Measurements from ENCODE around the gene ALDH7A1. TPM values are rescaled to one million over a fixed set of nuclear protein-coding genes. Genes with fewer than 3 reads are reported as not detected.
A peak's percentile ranks its signal among the peaks of the same experiment; 100 is the strongest.
"Not testable (repeated sequence)": the region's sequence is repeated elsewhere in the genome, so short reads cannot be mapped to it uniquely, and the experiment has no call there.

ALDH7A1 gene
- total RNA-seq, 3 donors from 2014 or later: 39.4 to 46.1 (median 41.6) TPM

GRCh38 chr5:126561908-126562307 is 33.1 kb downstream of the ALDH7A1 start:
- Histone ChIP-seq H3K4me3 (no peak overlapping the region), H3K9me3 (no peaks in the 10 kb centered on the region), H3K36me3 (ENCODE audit: low read depth) (no peaks in the 10 kb centered on the region), H3K4me1 (ENCODE audit: low read depth) (no peaks in the 10 kb centered on the region)
- DNase-seq: no peak
- ATAC-seq: no peak
- intact Hi-C loops (cut with DNase I, micrococcal nuclease): no loop called here
- no peak for TF ChIP-seq CTCF (IDR thresholded peaks at IDR 0.05)

DNA sequence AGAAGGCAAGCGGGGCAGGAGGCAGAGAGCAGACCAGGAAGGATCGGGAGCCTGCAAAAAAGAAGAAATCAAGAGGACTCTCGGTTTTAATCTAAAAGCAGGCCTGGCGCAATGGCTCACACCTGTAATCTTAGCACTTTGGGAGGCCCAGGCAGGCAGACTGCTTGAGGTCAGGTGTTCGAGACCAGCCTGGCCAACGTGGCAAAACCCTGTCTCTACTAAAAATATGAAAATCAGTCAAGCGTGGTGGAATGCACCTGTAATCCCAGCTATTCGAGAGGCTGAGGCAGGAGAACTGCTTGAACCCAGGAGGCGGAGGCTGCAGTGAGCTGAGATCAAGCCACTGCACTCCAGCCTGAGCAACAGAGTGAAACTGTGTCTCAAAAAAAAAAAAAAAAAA is 39.9 kb downstream of the ALDH7A1 start:
- H3K36me3 ChIP-seq (ENCODE audit: low read depth); intact Hi-C loops (cut with DNase I, micrococcal nuclease); H3K4me3 ChIP-seq; H3K4me1 ChIP-seq (ENCODE audit: low read depth); ATAC-seq; DNase-seq; H3K9me3 ChIP-seq: not testable (repeated sequence)

DNA sequence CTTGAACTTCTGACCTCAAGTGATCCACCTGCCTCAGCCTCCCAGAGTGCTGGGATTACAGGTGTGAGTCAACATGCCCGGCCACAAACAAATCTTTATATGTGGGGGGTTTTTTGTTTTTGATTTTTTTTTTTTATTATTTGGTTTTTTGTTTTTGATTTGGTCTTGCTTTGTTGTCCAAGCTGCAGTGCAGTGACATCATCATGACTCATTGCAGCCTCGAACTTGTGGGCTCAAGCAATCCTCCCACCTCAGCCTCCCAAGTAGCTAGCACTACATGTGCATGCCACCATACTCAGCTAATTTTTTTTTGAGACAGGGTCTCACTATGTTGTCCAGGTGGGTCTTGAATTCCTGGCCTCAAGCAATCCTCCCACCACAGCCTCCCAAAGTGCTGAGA is 42.4 kb downstream of the ALDH7A1 start:
- Histone ChIP-seq H3K9me3 (no peaks in the 10 kb centered on the region), H3K4me3 (no peak overlapping the region), H3K4me1 (ENCODE audit: low read depth) (no peaks in the 10 kb centered on the region), H3K36me3 (ENCODE audit: low read depth) (no peaks in the 10 kb centered on the region)
- DNase-seq (no peak), ATAC-seq (no peak)
- intact Hi-C loops (cut with DNase I, micrococcal nuclease): no loop called here
- no peak for TF ChIP-seq CTCF (IDR thresholded peaks at IDR 0.05)

DNA sequence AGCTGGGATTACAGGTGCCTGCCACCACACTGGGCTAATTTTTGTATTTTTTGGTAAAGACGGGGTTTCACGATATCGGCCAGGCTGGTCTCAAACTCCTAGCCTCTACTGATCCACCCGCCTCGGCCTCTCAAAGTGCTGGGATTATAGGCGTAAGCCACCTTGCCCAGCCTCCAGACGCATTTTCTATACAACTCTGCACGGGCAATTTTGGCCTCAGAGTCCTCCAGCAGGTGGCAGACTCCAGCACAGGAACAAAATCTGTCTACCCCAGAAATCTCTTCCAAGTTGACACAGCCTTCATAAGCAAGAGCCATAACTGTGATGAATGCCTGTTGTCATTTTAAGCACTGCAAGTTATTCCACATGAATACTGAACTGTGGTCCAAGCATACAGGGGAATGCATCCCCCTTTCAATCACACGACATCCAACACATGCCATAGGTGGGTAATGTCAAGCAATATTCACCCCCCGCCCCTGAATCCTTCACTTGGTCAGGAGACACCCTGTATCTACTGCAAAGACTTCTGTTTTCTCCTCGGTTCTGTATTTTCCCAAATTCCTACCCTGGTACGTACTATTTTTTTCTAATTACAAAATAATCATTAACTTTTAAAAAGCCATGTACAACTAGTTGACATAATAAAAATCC is 50.8 kb downstream of the ALDH7A1 start:
- peak; percentile 70 for ATAC-seq
- intact Hi-C loops (cut with DNase I, micrococcal nuclease): loop anchor here in 1 of 2 donors (5.0 kb wide), 1 partner anchor 207 kb away; no protein-coding TSS in a partner anchor
- H3K4me1 ChIP-seq (ENCODE audit: low read depth): no peaks in the 10 kb centered on the region
- H3K36me3 ChIP-seq (ENCODE audit: low read depth): no peaks in the 10 kb centered on the region
- no peaks in the 10 kb centered on the region for H3K9me3 ChIP-seq
- DNase-seq: peak in 2 of 3 donors; percentile 61 to 63
- H3K4me3 ChIP-seq: no peak overlapping the region
- no peak for TF ChIP-seq CTCF (IDR thresholded peaks at IDR 0.05)

DNA sequence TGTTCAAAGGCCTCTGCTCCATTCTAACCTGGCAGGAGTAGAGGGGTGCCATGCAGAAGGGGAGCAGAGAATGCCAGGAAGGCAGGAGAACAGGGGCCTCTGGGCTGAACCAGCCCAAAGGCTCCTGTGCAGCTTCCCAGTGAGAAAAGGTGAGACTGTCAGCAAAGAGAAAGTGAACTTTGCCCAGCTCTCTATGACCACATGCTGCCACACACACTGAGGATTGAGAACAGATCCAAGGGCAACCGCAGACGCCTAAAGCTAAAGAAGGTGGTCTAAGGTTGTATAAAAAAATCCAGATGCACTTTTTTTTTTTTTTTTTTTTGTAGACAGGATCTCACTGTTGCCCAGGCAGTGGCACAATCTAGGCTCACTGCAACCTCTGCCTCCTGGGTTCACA is 51.4 kb downstream of the ALDH7A1 start:
- Histone ChIP-seq H3K4me1 (ENCODE audit: low read depth) (no peaks in the 10 kb centered on the region), H3K4me3 (no peak overlapping the region), H3K36me3 (ENCODE audit: low read depth) (no peaks in the 10 kb centered on the region), H3K9me3 (no peaks in the 10 kb centered on the region)
- DNase-seq (peak in 1 of 3 donors; percentile 64), ATAC-seq (peak; percentile 78)
- no peak for TF ChIP-seq CTCF (IDR thresholded peaks at IDR 0.05)
- intact Hi-C loops (cut with DNase I, micrococcal nuclease): loop anchor here in 1 of 2 donors (5.0 kb wide), 1 partner anchor 206 kb away; no protein-coding TSS in a partner anchor

GRCh38 chr5:126543009-126543408 is 52.0 kb downstream of the ALDH7A1 start:
- DNase-seq (no peak), ATAC-seq (no peak)
- no peaks in the 10 kb centered on the region for H3K36me3 ChIP-seq (ENCODE audit: low read depth)
- intact Hi-C loops (cut with DNase I, micrococcal nuclease): loop anchor here in 1 of 2 donors (5.0 kb wide), 1 partner anchor 206 kb away; no protein-coding TSS in a partner anchor
- H3K9me3 ChIP-seq: no peaks in the 10 kb centered on the region
- no peaks in the 10 kb centered on the region for H3K4me1 ChIP-seq (ENCODE audit: low read depth)
- no peak for TF ChIP-seq CTCF (IDR thresholded peaks at IDR 0.05)
- no peak overlapping the region for H3K4me3 ChIP-seq

All from mucosa of descending colon (tissue), 3 donors.